WTC11 (cell line): ENCODE data around the gene CCBE1. TPM values are rescaled to one million over a fixed set of nuclear protein-coding genes. Genes with fewer than 3 reads are reported as not detected.

Experiments used
- ATAC-seq: fragments of 200-7000 bp; cut with Tn5 transposase; 2 replicates; pipeline ENCODE4 v1.10.0; 2021; ENCODE audit warnings: mild to moderate bottlenecking, moderate library complexity
- CTCF ChIA-PET: fragments of 300-600 bp; sonication (Branson Sonifier 250); formaldehyde crosslinking; loops from one replicate; lab custom pipeline; 2021; ENCODE audit warnings: antibody characterized with exemption; lab: Charles Lee
- POLR2A ChIA-PET: fragments of 350-600 bp; sonication (Branson Sonifier 250); formaldehyde crosslinking; loops from one replicate; lab custom pipeline; 2021; ENCODE audit warnings: antibody characterized with exemption; lab: Charles Lee
- DNase-seq: peaks from one replicate; pipeline ENCODE4 v3.0.0; 2021; ENCODE audit warnings: low spot score
- H3K27ac Mint-ChIP-seq: 2 replicates; pipeline ENCODE4 v1.8.0; 2021; ENCODE audit warnings: mixed read lengths
- H3K27me3 Mint-ChIP-seq: 2 replicates; pipeline ENCODE4 v1.8.0; 2021; ENCODE audit warnings: low read depth, mild to moderate bottlenecking, moderate library complexity, mixed read lengths
- H3K36me3 Mint-ChIP-seq: 2 replicates; pipeline ENCODE4 v1.8.0; 2021; ENCODE audit warnings: mixed read lengths
- H3K4me1 Mint-ChIP-seq: 2 replicates; pipeline ENCODE4 v1.8.0; 2022; ENCODE audit warnings: mixed read lengths
- H3K4me3 Mint-ChIP-seq: 2 replicates; pipeline ENCODE4 v1.8.0; 2021; ENCODE audit warnings: mild to moderate bottlenecking, moderate library complexity, mixed read lengths
- H3K9me3 Mint-ChIP-seq: 2 replicates; pipeline ENCODE4 v1.8.0; 2021; ENCODE audit warnings: mixed read lengths
- ARID4B ChIP-seq: sonication (generic); formaldehyde crosslinking; IDR thresholded peaks from 2 replicates; pipeline ENCODE4 v1.8.0; 2023; ENCODE audit warnings: missing genetic modification reagents, mild to moderate bottlenecking, borderline replicate concordance
- ATF1 ChIP-seq: sonication (generic); formaldehyde crosslinking; IDR thresholded peaks from 2 replicates; pipeline ENCODE4 v1.8.1; 2023; ENCODE audit warnings: mild to moderate bottlenecking, moderate library complexity, missing genetic modification reagents
- ATF2 ChIP-seq: sonication (generic); formaldehyde crosslinking; IDR thresholded peaks from 2 replicates; pipeline ENCODE4 v1.8.1; 2022; ENCODE audit warnings: low read depth, missing genetic modification reagents, borderline replicate concordance
- ELF4 ChIP-seq: sonication (generic); formaldehyde crosslinking; IDR thresholded peaks from 2 replicates; pipeline ENCODE4 v1.8.1; 2022; ENCODE audit warnings: low read depth, mild to moderate bottlenecking, moderate library complexity, missing genetic modification reagents
- IRF1 ChIP-seq: sonication (generic); formaldehyde crosslinking; IDR thresholded peaks from 2 replicates; pipeline ENCODE4 v1.8.0; 2023; ENCODE audit warnings: missing genetic modification reagents
- IRF2 ChIP-seq: sonication (generic); formaldehyde crosslinking; IDR thresholded peaks from 2 replicates; pipeline ENCODE4 v1.8.0; 2022; ENCODE audit warnings: low read depth, missing genetic modification reagents, borderline replicate concordance
- KAT7 ChIP-seq: sonication (generic); formaldehyde crosslinking; IDR thresholded peaks from 2 replicates; pipeline ENCODE4 v1.8.1; 2023; ENCODE audit warnings: missing genetic modification reagents, mild to moderate bottlenecking, borderline replicate concordance
- NR2C2 ChIP-seq: sonication (generic); formaldehyde crosslinking; IDR thresholded peaks from 2 replicates; pipeline ENCODE4 v1.8.0; 2022; ENCODE audit warnings: mild to moderate bottlenecking, missing genetic modification reagents
- SMAD3 ChIP-seq: sonication (generic); formaldehyde crosslinking; IDR thresholded peaks from 2 replicates; pipeline ENCODE4 v1.8.0; 2022; ENCODE audit warnings: missing genetic modification reagents, mild to moderate bottlenecking, borderline replicate concordance
- STAT6 ChIP-seq: sonication (generic); formaldehyde crosslinking; conservative IDR thresholded peaks from 2 replicates; pipeline ENCODE4 v1.8.1; 2023; ENCODE audit warnings: mild to moderate bottlenecking, low read depth, missing genetic modification reagents, moderate library complexity
- ZBTB43 ChIP-seq: sonication (generic); formaldehyde crosslinking; IDR thresholded peaks from 2 replicates; pipeline ENCODE4 v1.8.1; 2023; ENCODE audit warnings: mild to moderate bottlenecking, missing genetic modification reagents
- ZNF219 ChIP-seq: sonication (generic); formaldehyde crosslinking; IDR thresholded peaks from 2 replicates; pipeline ENCODE4 v1.8.0; 2023; ENCODE audit warnings: missing genetic modification reagents, mild to moderate bottlenecking, borderline replicate concordance
- ZNF396 ChIP-seq: fragments of 250-450 bp; sonication (Bioruptor Pico); IDR thresholded peaks from 2 replicates; pipeline ENCODE4 v1.8.0; 2021; ENCODE audit warnings: mild to moderate bottlenecking, moderate library complexity, borderline replicate concordance
- ZNF416 ChIP-seq: fragments of 250-450 bp; sonication (Bioruptor Pico); IDR thresholded peaks from 2 replicates; pipeline ENCODE4 v1.9.0; 2021; ENCODE audit warnings: mild to moderate bottlenecking, inconsistent platforms
- ZSCAN18 ChIP-seq: fragments of 250-450 bp; sonication (Bioruptor Pico); IDR thresholded peaks from 2 replicates; pipeline ENCODE4 v2.1.2; 2022; ENCODE audit warnings: mild to moderate bottlenecking, moderate library complexity
- total RNA-seq: library from RNA; stranded (reverse); gene quantifications from 3 replicates; pipeline ENCODE4 v1.2.3, GENCODE V29; 2021

The CCBE1 gene
- total RNA-seq, 1 experiment from 2014 or later = 9.7 TPM

GRCh38 chr18:59429608-59430007, 267.6 kb downstream of the CCBE1 start:
- no peak overlapping the region for H3K4me3 Mint-ChIP-seq
- DNase-seq (no peak), ATAC-seq (no peak)
- no peak overlapping the region for H3K27ac Mint-ChIP-seq
- ChIA-PET CTCF (interaction anchor here (0.6 to 2.4 kb wide), 5 partner anchors 27 to 424 kb away, joined by 3 to 9 read pairs (median 3); no protein-coding TSS in a partner anchor), POLR2A (no interaction called here)
- no peaks in the 10 kb centered on the region for H3K27me3 Mint-ChIP-seq
- H3K36me3 Mint-ChIP-seq = no peaks in the 10 kb centered on the region
- no peaks in the 10 kb centered on the region for H3K9me3 Mint-ChIP-seq
- H3K4me1 Mint-ChIP-seq = no peaks in the 10 kb centered on the region
- TF ChIP-seq ELF4 (CRISPR knock-in tag) (no peak), ZNF396 (CRISPR knock-in tag) (no peak), SMAD3 (CRISPR knock-in tag) (no peak), ZSCAN18 (CRISPR knock-in tag) (no peak), ATF1 (no peak), KAT7 (CRISPR knock-in tag) (no peak), STAT6 (CRISPR knock-in tag) (no peak), NR2C2 (CRISPR knock-in tag) (no peak)

- no peaks in the 10 kb centered on the region for H3K4me1 Mint-ChIP-seq
- ChIA-PET POLR2A (no interaction called here), CTCF (interaction anchor here (2.4 kb wide), 1 partner anchor 25 kb away, joined by 8 read pairs; no protein-coding TSS in a partner anchor)
- no peaks in the 10 kb centered on the region for H3K9me3 Mint-ChIP-seq
- no peak for ATAC-seq
- H3K27me3 Mint-ChIP-seq = no peaks in the 10 kb centered on the region
- TF ChIP-seq IRF2 (CRISPR knock-in tag) (no peak), ZBTB43 (no peak), IRF1 (CRISPR knock-in tag) (no peak), ARID4B (no peak), ATF2 (no peak), ZNF219 (no peak), ZNF416 (no peak)
- no peak overlapping the region for H3K27ac Mint-ChIP-seq
- H3K36me3 Mint-ChIP-seq = no peaks in the 10 kb centered on the region
- H3K4me3 Mint-ChIP-seq = no peak overlapping the region
- no peak for DNase-seq
Observed at GRCh38 chr18:59428018-59428417, 269.2 kb downstream of the CCBE1 start.
